Aorta (tissue), 5 donors: ENCODE data around the gene QRICH1. TPM values are rescaled to one million over a fixed set of nuclear protein-coding genes. Genes with fewer than 3 reads are reported as not detected.
A peak's percentile ranks its signal among the peaks of the same experiment; 100 is the strongest.
"Not testable (repeated sequence)": the region's sequence is repeated elsewhere in the genome, so short reads cannot be mapped to it uniquely, and the experiment has no call there.

Experiments
- ATAC-seq: fragments of 200-7000 bp; cut with Tn5 transposase; one replicate; pipeline ENCODE4 v1.9.1; 2022; ENCODE audit warnings: moderate library complexity; ENCODE audit not compliant: low FRiP score
- DNase-seq, 2 donors: peaks; one replicate each; pipeline ENCODE4 v3.0.0-alpha.2; 2020
- H3K27ac ChIP-seq, 2 donors: one replicate each; pipeline ENCODE4 v1.5.1; 2013; ENCODE audit warnings: low read length in 2 of 2, mild to moderate bottlenecking in 2 of 2, moderate library complexity in 2 of 2, control low read depth in 1 of 2, inconsistent platforms in 1 of 2, low read depth in 1 of 2
- H3K27me3 ChIP-seq, 2 donors: one replicate each; pipeline ENCODE4 v1.6.1; 2013; ENCODE audit warnings: control low read depth in 1 of 2, low read length in 1 of 2, mild to moderate bottlenecking in 1 of 2, moderate library complexity in 1 of 2; ENCODE audit not compliant: insufficient read depth in 2 of 2, control insufficient read depth in 1 of 2
- H3K36me3 ChIP-seq, 2 donors: one replicate each; pipeline ENCODE4 v1.6.1; 2013; ENCODE audit warnings: control low read depth in 1 of 2, low read length in 1 of 2, mild to moderate bottlenecking in 1 of 2; ENCODE audit not compliant: insufficient read depth in 2 of 2, control insufficient read depth in 1 of 2
- H3K4me1 ChIP-seq, 2 donors: one replicate each; pipeline ENCODE4 v1.6.1; 2013; ENCODE audit warnings: low read length in 2 of 2, control low read depth in 1 of 2, mild to moderate bottlenecking in 1 of 2, moderate library complexity in 1 of 2; ENCODE audit not compliant: insufficient read depth in 2 of 2, control insufficient read depth in 1 of 2
- H3K4me3 ChIP-seq, 2 donors: one replicate each; pipeline ENCODE4 v1.5.1; 2013; ENCODE audit warnings: low read length in 2 of 2, control low read depth in 1 of 2, mild to moderate bottlenecking in 1 of 2
- H3K9me3 ChIP-seq: one replicate; pipeline ENCODE4 v1.6.1; 2013; ENCODE audit warnings: mild to moderate bottlenecking, low read length; ENCODE audit not compliant: control insufficient read depth
- WGBS, 2 donors: extraction: QIAGEN DNeasy Blood & Tissue Kit; methylation state at CpG; one replicate each; pipeline ENCODE4 v1.1.7; 2013; 5-methylcytosine and 5-hydroxymethylcytosine counted together
- intact Hi-C, 2 donors: fragments of 100-400 bp; cut with DNase I; formaldehyde crosslinking; loops; one replicate each; pipeline versions ENCODE4 v1.14.2 to v1.15.0; 2022
- polyA plus RNA-seq, 2 donors: library from polyadenylated mRNA; stranded (reverse); fragments of 200-250 nt; gene quantifications; one replicate each; pipeline ENCODE4 v1.2.3, GENCODE V29; 2013
- total RNA-seq, 2 donors: library from RNA; stranded (reverse); fragmentation: NEBNext Ultra II Directional; extraction: Animal tissue kit (Norgen Biotek cat#: 25700); gene quantifications; one replicate each; pipeline ENCODE4 v1.2.1, GENCODE V29; 2021
- donor health status: healthy with polysubstance abuse.
- donor health status: Bipolar disorder and iron deficiency.
- donor health status: DM: no; HTN: no; CAD: no.
- donor health status: DM: no; HTN: no; CAD: no.
- donor health status: DM: yes; HTN: yes; CAD: no.

Gene QRICH1
- total and polyA plus RNA-seq, 4 donors = 8.3 to 103 (median 72.1) TPM

DNA sequence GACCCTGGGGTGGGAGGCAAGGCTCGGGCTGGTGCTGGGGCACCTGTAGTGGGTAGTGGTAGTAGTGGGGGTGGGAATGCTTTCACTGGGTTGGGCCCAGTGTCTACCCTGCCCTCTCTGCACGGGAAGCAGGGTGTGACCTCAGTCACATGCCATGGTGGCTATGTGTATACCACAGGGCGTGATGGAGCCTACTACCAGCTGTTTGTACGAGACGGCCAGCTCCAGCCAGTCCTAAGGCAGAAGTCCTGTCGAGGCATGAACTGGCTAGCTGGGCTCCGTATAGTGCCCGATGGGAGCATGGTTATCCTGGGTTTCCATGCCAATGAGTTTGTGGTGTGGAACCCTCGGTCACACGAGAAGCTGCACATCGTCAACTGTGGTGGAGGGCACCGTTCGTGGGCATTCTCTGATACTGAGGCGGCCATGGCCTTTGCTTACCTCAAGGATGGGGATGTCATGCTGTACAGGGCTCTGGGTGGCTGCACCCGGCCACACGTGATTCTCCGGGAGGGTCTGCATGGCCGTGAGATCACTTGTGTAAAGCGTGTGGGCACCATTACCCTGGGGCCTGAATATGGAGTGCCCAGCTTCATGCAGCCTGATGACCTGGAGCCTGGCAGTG is 80.6 kb downstream of the QRICH1 start:
- WGBS, 2 donors = 76 to 79% methylated on average over 19 of the region's 19 CpGs
- H3K36me3 ChIP-seq = peaks cover 0 to 4% of the 10 kb centered on the region in 2 donors
- intact Hi-C loops = no loop called here
- H3K27me3 ChIP-seq = no peaks in the 10 kb centered on the region
- no peaks in the 10 kb centered on the region for H3K4me1 ChIP-seq
- ATAC-seq (no peak), DNase-seq (no peak)
- H3K4me3 ChIP-seq = no peak overlapping the region
- H3K9me3 ChIP-seq = no peaks in the 10 kb centered on the region
- H3K27ac ChIP-seq = no peak overlapping the region

- Histone ChIP-seq H3K4me1 (no peaks in the 10 kb centered on the region), H3K27me3 (no peaks in the 10 kb centered on the region), H3K27ac (no peak overlapping the region), H3K9me3 (no peaks in the 10 kb centered on the region), H3K4me3 (no peak overlapping the region), H3K36me3 (peaks cover 0 to 4% of the 10 kb centered on the region in 2 donors)
- no peak for DNase-seq
- WGBS, 2 donors = 68% methylated on average over 17 of the region's 17 CpGs
- intact Hi-C loops = no loop called here
- no peak for ATAC-seq
Observed at GRCh38 chr3:49012441-49013017, 81.3 kb downstream of the QRICH1 start.

GRCh38 chr3:49009396-49009795 is 84.5 kb downstream of the QRICH1 start:
- intact Hi-C loops = no loop called here
- no peak for DNase-seq
- 74 to 76% methylated on average over 3 of the region's 3 CpGs for WGBS, 2 donors

GRCh38 chr3:49008627-49009026 is 85.2 kb downstream of the QRICH1 start:
- not testable (repeated sequence) for H3K27ac ChIP-seq

More at GRCh38 chr3:49009396-49009795, 84.5 kb downstream of the QRICH1 start:
- ATAC-seq = no peak
- no peaks in the 10 kb centered on the region for H3K9me3 ChIP-seq
- H3K4me3 ChIP-seq = no peak overlapping the region
- H3K4me1 ChIP-seq = no peaks in the 10 kb centered on the region
- H3K27me3 ChIP-seq = no peaks in the 10 kb centered on the region
- no peaks in the 10 kb centered on the region for H3K36me3 ChIP-seq
- H3K27ac ChIP-seq = no peak overlapping the region

DNA sequence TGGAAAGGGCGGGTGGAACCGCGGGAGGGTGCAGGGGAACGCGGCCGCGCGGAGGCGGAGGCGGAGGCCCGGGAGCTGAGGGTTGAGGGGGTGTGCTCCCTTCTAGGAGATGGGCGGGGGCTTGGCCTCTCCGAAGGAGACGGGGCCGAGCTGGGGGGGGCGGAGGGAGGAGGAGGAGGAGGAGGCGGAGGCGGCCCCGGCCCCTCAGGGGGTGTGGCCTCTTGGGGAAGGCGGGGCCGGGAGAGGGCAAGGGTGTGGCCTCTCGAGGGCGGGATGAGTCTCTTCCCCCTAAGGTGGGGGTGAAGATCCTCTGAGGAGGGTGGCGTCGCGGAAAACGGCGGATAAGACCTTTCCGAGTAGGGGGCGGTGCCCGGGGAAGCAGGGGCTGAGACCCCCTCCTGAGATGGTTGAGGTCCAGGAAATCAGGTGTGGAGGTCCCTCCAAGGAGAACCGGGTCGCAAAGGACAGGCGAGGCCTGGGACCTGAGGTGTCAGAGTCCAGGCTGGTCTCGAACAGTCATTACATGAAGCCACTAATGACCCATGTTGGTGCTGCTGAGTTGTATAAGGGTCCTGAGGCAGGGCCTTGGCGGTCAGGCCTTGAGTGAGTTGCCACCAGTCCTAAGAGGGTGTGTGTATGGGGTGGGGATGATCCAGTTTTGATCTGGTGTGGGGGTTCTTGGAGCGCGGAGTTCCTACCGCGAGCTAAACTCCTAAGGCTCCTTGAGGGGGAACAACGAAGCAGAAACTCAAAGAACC is 85.9 kb downstream of the QRICH1 start:
- intact Hi-C loops = no loop called here
- ATAC-seq = peak; percentile 90
- no peaks in the 10 kb centered on the region for H3K36me3 ChIP-seq
- H3K4me1 ChIP-seq = no peaks in the 10 kb centered on the region
- WGBS, 2 donors = 14% methylated on average over 36 to 41 of the region's 41 CpGs
- H3K4me3 ChIP-seq = peak overlapping the region; percentile 30 to 69
- peak overlapping the region in 1 of 2 donors; percentile 46 for H3K27ac ChIP-seq
- no peaks in the 10 kb centered on the region for H3K9me3 ChIP-seq
- no peaks in the 10 kb centered on the region for H3K27me3 ChIP-seq
- peak; percentile 95 to 97 for DNase-seq

More at GRCh38 chr3:49008627-49009026, 85.2 kb downstream of the QRICH1 start:
- intact Hi-C loops, H3K9me3 ChIP-seq, DNase-seq, H3K36me3 ChIP-seq, H3K4me1 ChIP-seq, H3K27me3 ChIP-seq, ATAC-seq, H3K4me3 ChIP-seq: not testable (repeated sequence)
- WGBS, 2 donors = 81 to 86% methylated on average over 5 of the region's 5 CpGs

- no peaks in the 10 kb centered on the region for H3K36me3 ChIP-seq
- 0 to 1% methylated on average over 65 of the region's 65 CpGs for WGBS, 2 donors
- H3K4me1 ChIP-seq = no peaks in the 10 kb centered on the region
- ATAC-seq (peak; percentile 95), DNase-seq (peak; percentile 98 to 99)
- H3K27ac ChIP-seq = peak within 1 kb of the TSS in 1 of 2 donors; percentile 96
- H3K9me3 ChIP-seq = no peaks in the 10 kb centered on the region
- no peaks in the 10 kb centered on the region for H3K27me3 ChIP-seq
- H3K4me3 ChIP-seq = peak within 1 kb of the TSS; percentile 32 to 69
- intact Hi-C loops = no loop called here
Observed at GRCh38 chr3:49007068-49007770, 86.7 kb downstream of the QRICH1 start, which contains the start of gene WDR6. Gene WDR6, plus strand, starts transcription at chr3:49007391. Its CDS starts 41 bp downstream, at chr3:49007432.

DNA sequence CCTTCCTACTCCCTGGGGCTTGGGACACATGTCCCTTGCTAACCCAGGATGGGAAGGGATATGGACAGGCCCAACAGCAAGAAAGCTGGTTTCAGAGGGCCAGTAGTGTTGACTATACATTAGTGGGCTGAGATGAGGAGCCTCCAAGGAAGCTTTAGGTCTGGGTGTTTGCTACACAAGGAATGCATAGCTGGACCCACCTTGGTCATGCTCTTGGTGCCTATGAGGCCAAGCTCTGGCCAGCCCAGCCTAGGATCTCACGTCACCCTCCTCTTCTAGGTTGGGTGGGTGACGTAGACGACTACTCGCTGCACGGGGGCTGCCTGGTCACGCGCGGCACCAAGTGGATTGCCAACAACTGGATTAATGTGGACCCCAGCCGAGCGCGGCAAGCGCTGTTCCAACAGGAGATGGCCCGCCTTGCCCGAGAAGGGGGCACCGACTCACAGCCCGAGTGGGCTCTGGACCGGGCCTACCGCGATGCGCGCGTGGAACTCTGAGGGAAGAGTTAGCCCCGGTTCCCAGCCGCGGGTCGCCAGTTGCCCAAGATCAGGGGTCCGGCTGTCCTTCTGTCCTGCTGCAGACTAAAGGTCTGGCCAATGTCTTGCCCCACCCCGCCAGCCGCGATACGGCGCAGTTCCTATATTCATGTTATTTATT is 87.3 kb downstream of the QRICH1 start:
- H3K9me3 ChIP-seq = no peaks in the 10 kb centered on the region
- no peaks in the 10 kb centered on the region for H3K27me3 ChIP-seq
- WGBS, 2 donors = 0 to 1% methylated on average over 32 of the region's 32 CpGs
- intact Hi-C loops = no loop called here
- H3K27ac ChIP-seq = peak overlapping the region in 1 of 2 donors; percentile 96
- ATAC-seq = peak; percentile 45
- no peaks in the 10 kb centered on the region for H3K36me3 ChIP-seq
- DNase-seq = peak; percentile 72 to 83
- H3K4me3 ChIP-seq = peak overlapping the region; percentile 32 to 49
- no peaks in the 10 kb centered on the region for H3K4me1 ChIP-seq

DNA sequence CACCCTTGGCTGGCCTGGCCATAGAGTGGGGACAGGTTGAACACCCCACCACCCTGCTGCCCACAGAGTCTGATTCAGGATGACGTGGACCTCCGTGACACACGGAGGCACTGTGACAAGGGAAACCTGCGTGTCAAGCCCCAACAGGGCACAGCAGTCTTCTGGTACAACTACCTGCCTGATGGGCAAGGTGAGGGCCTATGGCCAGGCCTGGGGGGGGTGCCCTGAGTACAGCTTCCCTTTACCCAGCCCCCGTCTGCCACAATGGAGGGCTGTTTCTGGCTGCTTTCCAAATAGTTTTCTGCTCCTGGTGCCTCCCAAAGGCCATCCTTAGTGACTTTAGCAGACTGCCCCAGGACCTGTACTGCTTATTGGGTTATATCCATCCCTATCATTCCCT is 87.9 kb downstream of the QRICH1 start:
- DNase-seq (no peak), ATAC-seq (no peak)
- no peaks in the 10 kb centered on the region for H3K36me3 ChIP-seq
- no peaks in the 10 kb centered on the region for H3K27me3 ChIP-seq
- peak overlapping the region in 1 of 2 donors; percentile 48 for H3K27ac ChIP-seq
- no peaks in the 10 kb centered on the region for H3K9me3 ChIP-seq
- no peaks in the 10 kb centered on the region for H3K4me1 ChIP-seq
- intact Hi-C loops = no loop called here
- 94% methylated on average over 5 of the region's 5 CpGs for WGBS, 2 donors
- no peak overlapping the region for H3K4me3 ChIP-seq
